AG10803 (cell line): ENCODE data around the gene FGF8.

ENCODE experiments used
- DNase-seq: peaks from one replicate; pipeline ENCODE4 v3.0.0; 2010; ENCODE audit warnings: low read depth
- H3K4me3 ChIP-seq: 2 replicates; pipeline ENCODE4 v1.5.1; 2011; ENCODE audit warnings: mild to moderate bottlenecking, low read length, control low read depth
- CTCF ChIP-seq: conservative IDR thresholded peaks from 2 replicates; pipeline ENCODE4 v1.5.1; 2011; ENCODE audit warnings: mild to moderate bottlenecking, low read length, control low read depth, inconsistent platforms

The FGF8 gene

GRCh38 chr10:101759309-101760247, 16.3 kb downstream of the FGF8 start:
- TF ChIP-seq CTCF = no peak
- no peak overlapping the region for H3K4me3 ChIP-seq
- DNase-seq = no peak

- no peak for TF ChIP-seq CTCF
- H3K4me3 ChIP-seq = no peak overlapping the region
- DNase-seq = no peak
These were observed 17.1 kb downstream of the FGF8 start for GRCh38 chr10:101758858-101759257.

- no peak for TF ChIP-seq CTCF
- H3K4me3 ChIP-seq = no peak overlapping the region
- no peak for DNase-seq
These were observed 23.7 kb downstream of the FGF8 start for GRCh38 chr10:101752241-101752640.

GRCh38 chr10:101749047-101750016, 26.6 kb downstream of the FGF8 start:
- no peak overlapping the region for H3K4me3 ChIP-seq
- no peak for DNase-seq
- TF ChIP-seq CTCF = no peak

- TF ChIP-seq CTCF = no peak
- H3K4me3 ChIP-seq = no peak overlapping the region
- no peak for DNase-seq
These were observed 27.4 kb downstream of the FGF8 start for GRCh38 chr10:101748496-101748895.

- DNase-seq = no peak
- no peak overlapping the region for H3K4me3 ChIP-seq
- no peak for TF ChIP-seq CTCF
These were observed 30.7 kb downstream of the FGF8 start for GRCh38 chr10:101745074-101745696.
